Activated T-cell treated with anti-CD3 and anti-CD28 coated beads, Interleukin-2, amount 50 U/mL, for 24 hours (primary cell): ENCODE results near the gene SCYL2.
"Not testable (repeated sequence)": the region's sequence is repeated elsewhere in the genome, so short reads cannot be mapped to it uniquely, and the experiment has no call there.

Source experiments
- DNase-seq: peaks from one replicate; pipeline ENCODE4 v3.0.0-alpha.2; 2020
- H3K27ac Mint-ChIP-seq: 2 replicates; pipeline ENCODE4 v1.8.0; 2020; ENCODE audit warnings: mild to moderate bottlenecking, mixed read lengths
- H3K27me3 Mint-ChIP-seq: 2 replicates; pipeline ENCODE4 v1.8.0; 2020; ENCODE audit warnings: mixed read lengths
- H3K36me3 Mint-ChIP-seq: 2 replicates; pipeline ENCODE4 v1.8.0; 2020; ENCODE audit warnings: low read depth, mixed read lengths
- H3K4me1 Mint-ChIP-seq: 2 replicates; pipeline ENCODE4 v1.8.0; 2020; ENCODE audit warnings: low read depth, mixed read lengths
- H3K4me3 Mint-ChIP-seq: 2 replicates; pipeline ENCODE4 v1.8.0; 2020; ENCODE audit warnings: mild to moderate bottlenecking, moderate library complexity, mixed read lengths
- H3K9me3 Mint-ChIP-seq: 2 replicates; pipeline ENCODE4 v1.8.0; 2020; ENCODE audit warnings: mixed read lengths

The SCYL2 gene

DNA sequence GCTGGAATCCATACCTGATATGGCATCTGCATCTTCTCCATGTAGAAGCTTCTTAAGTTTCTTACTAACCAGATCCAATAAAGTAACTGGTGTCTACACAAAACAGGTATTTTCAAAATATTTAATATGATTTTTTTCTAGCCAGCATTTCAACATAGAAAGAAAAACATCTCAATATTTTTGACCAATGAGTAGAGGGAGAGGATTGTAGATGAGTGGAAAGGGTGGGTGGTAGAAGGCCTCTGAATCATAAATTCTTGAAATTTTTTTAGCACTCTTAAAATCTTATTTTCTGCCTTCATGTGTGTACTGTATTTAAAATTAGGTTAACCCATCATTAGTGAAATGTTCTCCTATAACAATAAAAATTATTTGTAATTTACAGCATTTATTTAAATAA, 18.1 kb upstream of the SCYL2 start:
- no peak overlapping the region for H3K27ac Mint-ChIP-seq
- no peaks in the 10 kb centered on the region for H3K4me1 Mint-ChIP-seq
- no peak overlapping the region for H3K4me3 Mint-ChIP-seq

DNA sequence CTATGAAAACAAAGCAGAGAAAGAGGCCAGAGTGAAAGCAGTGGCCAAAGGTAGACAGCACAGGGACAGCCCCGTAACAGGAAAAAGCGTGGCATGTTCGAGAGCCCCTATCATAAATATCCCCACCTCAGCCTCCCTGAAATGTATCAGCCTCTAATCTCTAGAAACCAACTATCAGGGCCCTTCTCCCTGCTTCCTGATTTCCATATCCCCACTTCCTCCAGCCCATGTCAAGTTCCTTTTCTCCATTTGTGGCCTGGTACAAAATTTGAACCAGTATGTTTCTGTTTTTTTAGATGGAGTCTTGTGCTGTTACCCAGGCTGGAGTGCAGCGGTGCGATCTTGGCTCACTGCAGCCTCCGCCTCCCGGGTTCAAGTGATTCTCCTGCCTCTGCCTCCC, 17.0 kb upstream of the SCYL2 start:
- Mint-ChIP-seq H3K9me3 (no peaks in the 10 kb centered on the region), H3K4me3 (no peak overlapping the region), H3K36me3 (no peaks in the 10 kb centered on the region), H3K27ac (no peak overlapping the region), H3K27me3 (no peaks in the 10 kb centered on the region), H3K4me1 (no peaks in the 10 kb centered on the region)
- DNase-seq: no peak

More for the DNA sequence above, 18.1 kb upstream of the SCYL2 start:
- Mint-ChIP-seq H3K27me3 (no peaks in the 10 kb centered on the region), H3K9me3 (no peaks in the 10 kb centered on the region), H3K36me3 (no peaks in the 10 kb centered on the region)
- no peak for DNase-seq

DNA sequence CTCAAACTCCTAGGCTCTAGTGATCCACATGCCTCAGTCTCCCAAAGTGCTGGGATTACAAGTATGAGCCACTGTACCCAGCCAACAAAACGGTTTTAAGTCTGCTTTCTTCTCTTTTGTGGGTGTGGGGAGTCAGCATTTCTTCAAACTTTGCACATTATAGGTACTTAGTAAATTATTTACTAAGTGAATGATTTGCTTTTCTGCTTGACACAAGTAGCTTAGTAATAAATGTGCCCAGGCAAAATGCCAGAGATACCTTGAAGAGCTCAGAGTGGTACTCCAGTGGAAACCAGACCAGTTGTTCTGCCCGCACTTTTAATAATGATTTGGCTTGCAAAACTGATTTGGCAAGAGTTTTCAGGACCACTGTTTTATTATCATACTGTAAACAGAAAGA, 15.1 kb upstream of the SCYL2 start:
- no peak overlapping the region for H3K4me3 Mint-ChIP-seq
- H3K27ac Mint-ChIP-seq: no peak overlapping the region
- no peaks in the 10 kb centered on the region for H3K27me3 Mint-ChIP-seq
- H3K9me3 Mint-ChIP-seq: no peaks in the 10 kb centered on the region
- no peak for DNase-seq
- H3K4me1 Mint-ChIP-seq: no peaks in the 10 kb centered on the region
- no peaks in the 10 kb centered on the region for H3K36me3 Mint-ChIP-seq

- H3K9me3 Mint-ChIP-seq: no peaks in the 10 kb centered on the region
- DNase-seq: no peak
- peaks cover 2% of the 10 kb centered on the region for H3K4me1 Mint-ChIP-seq
- no peaks in the 10 kb centered on the region for H3K27me3 Mint-ChIP-seq
- H3K36me3 Mint-ChIP-seq: no peaks in the 10 kb centered on the region
- no peak overlapping the region for H3K4me3 Mint-ChIP-seq
- no peak overlapping the region for H3K27ac Mint-ChIP-seq
These were observed 13.5 kb upstream of the SCYL2 start for GRCh38 chr12:100253437-100253836.

DNA sequence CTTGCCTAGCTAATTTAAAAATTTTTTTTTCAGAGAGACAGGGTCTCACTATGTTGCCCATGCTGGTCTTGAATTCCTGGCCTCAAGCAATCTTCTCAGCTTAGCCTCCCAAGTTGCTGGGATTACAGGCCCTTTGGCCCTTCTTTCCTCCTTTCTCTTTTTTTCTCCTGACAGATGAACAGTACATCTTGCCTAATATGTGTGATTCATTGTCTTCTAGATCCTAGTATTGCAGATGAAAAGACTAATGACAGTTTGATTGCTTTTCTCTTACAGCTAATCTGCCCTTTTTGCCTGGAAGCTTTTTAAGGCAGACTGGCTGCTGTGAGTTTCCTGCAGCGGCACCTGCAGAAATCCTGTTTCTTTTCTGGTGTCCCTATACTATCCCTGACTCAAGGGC, 12.1 kb upstream of the SCYL2 start:
- Mint-ChIP-seq H3K27me3 (no peaks in the 10 kb centered on the region), H3K27ac (no peak overlapping the region)
- no peak for DNase-seq

GRCh38 chr12:100258127-100258526, 8.8 kb upstream of the SCYL2 start:
- Mint-ChIP-seq H3K27ac (no peak overlapping the region), H3K4me3 (no peak overlapping the region), H3K4me1 (peaks cover 2% of the 10 kb centered on the region), H3K9me3 (no peaks in the 10 kb centered on the region), H3K27me3 (no peaks in the 10 kb centered on the region), H3K36me3 (no peaks in the 10 kb centered on the region)
- no peak for DNase-seq

More for the DNA sequence above, 12.1 kb upstream of the SCYL2 start:
- Mint-ChIP-seq H3K9me3 (no peaks in the 10 kb centered on the region), H3K4me1 (peaks cover 2% of the 10 kb centered on the region), H3K36me3 (no peaks in the 10 kb centered on the region), H3K4me3 (no peak overlapping the region)

DNA sequence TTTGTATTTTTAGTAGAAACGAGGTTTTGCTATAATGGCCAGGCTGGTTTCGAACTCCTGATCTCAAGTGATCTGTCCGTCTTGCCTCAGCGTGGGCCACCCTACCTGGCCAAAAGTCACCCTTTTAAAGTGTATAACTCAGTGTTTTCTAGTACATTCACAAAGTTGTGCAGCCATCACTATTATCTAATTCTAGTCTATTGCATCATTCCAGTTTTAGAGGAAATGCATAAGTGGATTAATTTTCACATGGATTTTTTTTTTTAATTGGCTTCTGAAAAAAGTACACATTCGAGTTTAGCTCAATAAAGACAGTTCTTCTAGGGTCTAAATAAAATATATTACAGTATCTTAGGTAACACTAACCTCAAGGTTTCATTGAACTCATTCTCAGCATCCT, 3.8 kb upstream of the SCYL2 start:
- Mint-ChIP-seq H3K36me3 (peaks cover 11% of the 10 kb centered on the region), H3K27ac (no peak overlapping the region), H3K4me3 (no peak overlapping the region), H3K27me3 (no peaks in the 10 kb centered on the region), H3K4me1 (peaks cover 4% of the 10 kb centered on the region), H3K9me3 (no peaks in the 10 kb centered on the region)
- DNase-seq: no peak

- not testable (repeated sequence) for H3K27me3 Mint-ChIP-seq, DNase-seq, H3K27ac Mint-ChIP-seq, H3K4me3 Mint-ChIP-seq, H3K9me3 Mint-ChIP-seq
- Mint-ChIP-seq H3K36me3 (peaks cover 15% of the 10 kb centered on the region), H3K4me1 (peaks cover 19% of the 10 kb centered on the region)
These were observed 1.9 kb upstream of the SCYL2 start for GRCh38 chr12:100265107-100265506.

DNA sequence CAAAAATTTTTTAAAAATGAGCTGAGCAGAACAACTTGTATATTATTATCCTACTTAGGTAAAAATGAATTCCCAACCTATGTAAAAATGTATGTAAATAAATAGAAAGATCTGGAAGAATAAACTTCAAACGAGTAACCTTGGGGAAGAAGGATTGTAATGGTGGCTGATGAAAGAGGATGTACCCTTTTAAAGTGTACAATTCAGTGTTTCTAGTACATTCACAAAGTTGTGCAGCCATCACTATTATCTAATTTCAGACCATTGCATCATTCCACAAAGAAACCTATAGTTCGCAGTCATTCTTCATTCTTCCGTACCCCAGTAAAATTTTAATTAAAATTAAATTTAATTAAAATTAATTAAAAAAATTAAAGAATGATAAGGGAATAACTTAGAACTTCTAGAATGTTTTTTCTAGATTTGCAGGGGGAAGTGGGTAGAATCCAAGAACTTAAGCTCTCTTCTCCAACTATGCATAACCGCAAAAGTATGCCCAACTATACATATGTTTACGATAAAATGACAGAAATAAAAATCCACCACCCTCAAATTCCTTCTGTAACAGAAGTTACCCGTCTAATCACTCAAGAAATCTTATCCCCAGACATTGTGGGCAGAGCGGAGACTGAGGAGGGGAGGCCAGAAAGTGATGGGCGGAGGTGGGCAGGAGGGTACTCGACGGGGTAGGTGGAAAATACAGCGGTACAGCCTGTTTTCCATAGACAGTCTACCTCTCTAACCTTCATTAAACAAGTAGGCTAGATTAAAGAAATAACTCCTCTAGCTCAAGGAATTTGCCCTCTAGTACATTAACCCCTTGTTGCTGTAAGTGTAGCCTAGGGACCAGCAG, 1.0 kb upstream of the SCYL2 start:
- no peak for DNase-seq
- peak overlapping the region; percentile 99 for H3K27ac Mint-ChIP-seq
- peaks cover 18% of the 10 kb centered on the region for H3K36me3 Mint-ChIP-seq
- H3K27me3 Mint-ChIP-seq: no peaks in the 10 kb centered on the region
- H3K4me1 Mint-ChIP-seq: peaks cover 25% of the 10 kb centered on the region
- no peaks in the 10 kb centered on the region for H3K9me3 Mint-ChIP-seq
- H3K4me3 Mint-ChIP-seq: peak overlapping the region; percentile 97

- Mint-ChIP-seq H3K36me3 (peaks cover 21% of the 10 kb centered on the region), H3K27me3 (no peaks in the 10 kb centered on the region), H3K4me3 (peak overlapping the region; percentile 97), H3K9me3 (no peaks in the 10 kb centered on the region), H3K4me1 (peaks cover 27% of the 10 kb centered on the region), H3K27ac (peak overlapping the region; percentile 99)
- no peak for DNase-seq
These were observed 467 bp upstream of the SCYL2 start for GRCh38 chr12:100266585-100266834.

GRCh38 chr12:100267603-100268281, 765 bp downstream of the SCYL2 start:
- Mint-ChIP-seq H3K4me3 (peak overlapping the region; percentile 97), H3K4me1 (peaks cover 37% of the 10 kb centered on the region), H3K36me3 (peaks cover 28% of the 10 kb centered on the region), H3K9me3 (no peaks in the 10 kb centered on the region), H3K27ac (peak overlapping the region; percentile 99), H3K27me3 (no peaks in the 10 kb centered on the region)
- no peak for DNase-seq

- peaks cover 28% of the 10 kb centered on the region for H3K36me3 Mint-ChIP-seq
- H3K4me3 Mint-ChIP-seq: peak overlapping the region; percentile 97
- no peak for DNase-seq
These were observed 2.0 kb downstream of the SCYL2 start for GRCh38 chr12:100268835-100269564.

DNA sequence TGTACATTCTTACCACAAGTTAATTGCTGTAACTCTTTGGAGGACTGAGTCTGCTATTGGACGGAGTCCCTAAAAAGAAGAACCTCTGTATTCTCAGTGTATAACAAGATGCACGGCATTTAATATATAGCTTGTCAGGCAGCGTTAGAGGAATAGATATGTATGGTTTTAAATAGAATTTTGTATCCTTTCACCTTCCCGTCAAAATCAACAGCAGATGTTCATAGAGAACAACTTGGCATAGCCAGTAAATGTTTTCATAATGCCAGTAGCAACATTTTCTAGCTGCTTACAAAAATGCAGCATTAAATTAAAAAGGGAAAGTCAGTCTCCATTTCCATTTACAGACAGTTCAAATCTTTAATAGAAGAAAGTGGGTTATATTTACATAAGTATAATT, 6.8 kb downstream of the SCYL2 start:
- H3K4me3 Mint-ChIP-seq: no peak overlapping the region
- no peak for DNase-seq
- H3K27ac Mint-ChIP-seq: no peak overlapping the region
- peaks cover 29% of the 10 kb centered on the region for H3K36me3 Mint-ChIP-seq
- H3K4me1 Mint-ChIP-seq: peaks cover 61% of the 10 kb centered on the region
- no peaks in the 10 kb centered on the region for H3K27me3 Mint-ChIP-seq
- H3K9me3 Mint-ChIP-seq: no peaks in the 10 kb centered on the region

More at GRCh38 chr12:100268835-100269564, 2.0 kb downstream of the SCYL2 start:
- Mint-ChIP-seq H3K27ac (peak overlapping the region; percentile 3), H3K27me3 (no peaks in the 10 kb centered on the region), H3K9me3 (no peaks in the 10 kb centered on the region), H3K4me1 (peaks cover 50% of the 10 kb centered on the region)

DNA sequence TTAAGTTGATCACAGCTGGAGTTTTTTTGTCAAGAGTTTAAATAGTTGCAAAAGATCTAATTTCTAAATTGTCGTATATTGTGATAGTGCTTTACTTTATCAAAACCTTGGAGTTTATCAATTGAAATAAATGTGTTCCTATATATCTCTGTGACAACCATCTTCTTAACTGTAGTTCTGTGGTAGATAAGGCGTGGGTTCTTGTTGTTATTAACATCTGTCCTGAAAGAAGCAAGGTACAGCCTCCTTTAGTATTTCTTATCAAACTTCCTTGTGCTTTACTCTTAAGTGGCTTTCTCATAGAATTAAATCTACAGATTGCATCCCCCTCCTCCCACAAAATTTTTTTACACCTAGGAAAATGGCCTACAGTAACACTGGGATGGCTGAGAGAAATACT, 7.3 kb downstream of the SCYL2 start:
- no peak overlapping the region for H3K4me3 Mint-ChIP-seq
- H3K36me3 Mint-ChIP-seq: peaks cover 29% of the 10 kb centered on the region
- H3K27me3 Mint-ChIP-seq: no peaks in the 10 kb centered on the region
- DNase-seq: no peak
- no peaks in the 10 kb centered on the region for H3K9me3 Mint-ChIP-seq
- H3K27ac Mint-ChIP-seq: no peak overlapping the region
- peaks cover 61% of the 10 kb centered on the region for H3K4me1 Mint-ChIP-seq

GRCh38 chr12:100279159-100279558, 12.2 kb downstream of the SCYL2 start:
- no peak for DNase-seq
- Mint-ChIP-seq H3K4me3 (no peak overlapping the region), H3K36me3 (peaks cover 28% of the 10 kb centered on the region), H3K27me3 (no peaks in the 10 kb centered on the region), H3K9me3 (no peaks in the 10 kb centered on the region), H3K4me1 (peaks cover 39% of the 10 kb centered on the region), H3K27ac (no peak overlapping the region)
